Putamen (tissue), 1 donor: Measurements from ENCODE around the gene MAML2.
"Not testable (repeated sequence)": the region's sequence is repeated elsewhere in the genome, so short reads cannot be mapped to it uniquely, and the experiment has no call there.

Experiments
- DNase-seq: peaks from one replicate; pipeline ENCODE4 v3.0.0-alpha.2; 2016; ENCODE audit warnings: low spot score

The MAML2 gene

GRCh38 chr11:96293109-96293508 lies 49.9 kb downstream of the MAML2 start:
- DNase-seq: no peak

DNA sequence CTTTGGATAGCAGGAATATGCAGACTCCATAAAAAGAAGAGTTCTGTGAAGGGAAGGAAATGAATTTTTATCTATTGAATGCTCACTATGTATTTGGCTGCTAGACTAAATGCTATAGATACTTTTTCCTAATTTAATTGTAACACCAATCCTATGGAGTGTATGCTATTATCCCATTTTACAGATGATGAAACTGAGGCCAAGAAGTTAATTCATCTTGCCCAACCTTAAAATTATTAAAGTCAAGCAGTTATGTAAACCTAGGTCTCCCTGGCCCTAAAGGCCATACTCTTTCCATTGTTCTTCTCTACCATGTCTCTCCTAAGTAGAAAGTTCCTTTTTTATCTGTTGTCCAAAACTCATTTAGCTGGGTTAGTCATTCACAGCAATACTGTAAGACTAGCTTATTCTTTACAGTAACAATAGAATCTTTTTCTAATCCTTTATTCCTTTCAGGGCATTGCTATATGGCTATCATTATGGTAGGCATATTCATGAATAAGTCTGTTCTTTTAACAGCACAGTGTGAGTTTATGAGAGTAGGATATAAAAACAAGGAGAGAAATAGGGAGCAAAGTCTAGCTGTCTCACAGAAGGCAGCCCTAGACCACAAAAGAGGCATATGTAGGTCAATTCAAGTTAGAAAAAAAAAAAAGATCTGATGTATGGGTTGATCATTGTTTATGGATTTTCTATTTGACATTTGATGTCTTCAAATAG lies 50.5 kb downstream of the MAML2 start:
- DNase-seq: no peak

GRCh38 chr11:96290631-96291030 lies 52.4 kb downstream of the MAML2 start:
- DNase-seq: no peak

DNA sequence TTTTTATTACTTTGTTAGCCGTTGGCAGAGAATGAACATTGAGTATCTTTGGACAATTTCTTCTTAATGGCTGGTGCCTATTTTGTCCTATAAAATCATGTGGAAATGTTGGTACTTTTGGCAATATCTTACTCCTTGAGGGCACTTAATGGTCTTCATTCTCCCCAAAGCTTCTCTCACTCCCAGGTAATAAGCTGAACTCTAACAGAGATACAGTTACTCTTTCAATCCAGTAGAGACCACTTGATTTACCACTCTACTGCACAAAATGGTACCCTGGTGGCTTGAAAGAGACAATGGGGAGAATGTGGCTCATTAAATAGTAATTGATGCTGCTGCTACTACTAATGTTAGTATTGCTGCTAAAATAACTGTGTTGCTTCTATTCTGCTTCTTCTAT lies 53.0 kb downstream of the MAML2 start:
- no peak for DNase-seq

GRCh38 chr11:96288915-96289314 lies 54.1 kb downstream of the MAML2 start:
- no peak for DNase-seq

GRCh38 chr11:96287822-96288439 lies 55.1 kb downstream of the MAML2 start:
- DNase-seq: no peak

GRCh38 chr11:96285985-96286384 lies 57.0 kb downstream of the MAML2 start:
- not testable (repeated sequence) for DNase-seq

DNA sequence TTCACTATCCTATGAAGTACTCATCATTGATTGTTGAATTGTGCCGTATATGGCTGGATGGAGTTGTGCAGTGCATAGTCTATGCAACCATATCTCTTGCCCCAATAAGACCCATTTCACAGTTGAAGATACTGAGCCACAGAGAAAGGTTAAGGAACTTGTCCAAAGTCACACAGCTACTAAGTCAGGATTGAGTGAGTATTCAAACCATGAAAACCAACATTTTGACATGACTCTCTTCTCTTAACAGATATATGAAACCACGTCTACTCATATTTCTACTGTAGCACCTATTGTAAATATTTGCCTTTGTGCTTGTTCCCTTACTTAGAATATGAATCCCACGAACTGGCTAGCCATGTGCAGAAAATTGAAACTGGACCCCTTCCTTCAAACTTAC lies 58.1 kb downstream of the MAML2 start:
- no peak for DNase-seq

GRCh38 chr11:96284401-96284800 lies 58.6 kb downstream of the MAML2 start:
- no peak for DNase-seq

DNA sequence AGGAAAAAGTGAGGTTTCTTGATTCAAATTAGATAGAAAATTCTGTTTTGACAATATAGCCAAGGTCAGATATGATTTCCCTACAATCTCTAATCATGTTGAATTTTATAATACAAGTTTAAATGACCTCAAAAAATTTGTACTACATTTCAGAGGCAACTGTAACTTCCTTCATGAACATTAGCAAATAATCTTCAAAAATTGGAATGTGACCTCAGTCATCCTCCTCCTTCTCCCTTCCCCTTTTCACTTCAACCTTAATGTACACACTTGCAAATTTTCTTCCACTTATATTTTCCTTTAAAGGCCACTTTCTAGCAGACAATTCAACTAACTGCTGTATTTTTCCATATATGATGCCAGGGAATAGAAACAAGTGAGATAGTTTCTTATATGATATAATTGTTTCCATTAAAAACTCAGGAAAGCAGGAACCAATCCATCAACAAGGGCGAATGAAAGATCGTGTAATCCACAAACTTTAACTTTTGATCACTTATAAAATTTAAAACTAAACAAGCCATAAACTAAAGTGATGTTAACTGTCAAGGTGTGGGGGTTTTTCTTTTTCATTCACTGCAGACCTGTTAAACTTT lies 60.3 kb downstream of the MAML2 start:
- no peak for DNase-seq

- DNase-seq: no peak
Observed at GRCh38 chr11:96280444-96280843, 62.6 kb downstream of the MAML2 start.

GRCh38 chr11:96279896-96280290 lies 63.1 kb downstream of the MAML2 start:
- DNase-seq: no peak

GRCh38 chr11:96279018-96279895 lies 63.7 kb downstream of the MAML2 start:
- DNase-seq: peak; percentile 50

- DNase-seq: no peak
Observed at GRCh38 chr11:96278039-96278897, 64.7 kb downstream of the MAML2 start.

- no peak for DNase-seq
Observed at GRCh38 chr11:96277696-96278038, 65.3 kb downstream of the MAML2 start.

- DNase-seq: no peak
Observed at GRCh38 chr11:96276836-96277235, 66.2 kb downstream of the MAML2 start.

- no peak for DNase-seq
Observed at GRCh38 chr11:96275801-96276594, 67.0 kb downstream of the MAML2 start.

DNA sequence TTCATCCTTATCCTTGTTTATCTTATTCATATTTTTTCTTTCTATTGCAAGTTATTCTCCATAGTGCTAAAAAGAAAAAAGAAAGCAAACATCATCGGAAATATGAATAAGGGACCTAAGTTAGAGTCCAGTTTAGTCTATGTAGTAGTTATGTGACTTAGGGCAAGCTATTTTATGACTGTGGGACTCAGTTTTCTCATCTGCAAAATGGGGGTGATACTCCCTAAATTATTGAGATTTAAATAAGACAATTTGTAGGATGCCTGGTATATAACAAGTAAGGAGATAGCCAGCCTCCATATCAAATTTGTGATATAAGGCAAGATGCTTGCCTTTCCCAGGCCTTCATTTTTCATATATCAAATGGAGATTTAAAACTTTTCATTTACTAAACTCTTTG lies 69.5 kb downstream of the MAML2 start:
- DNase-seq: no peak

- no peak for DNase-seq
Observed at GRCh38 chr11:96272529-96273222, 70.3 kb downstream of the MAML2 start.

DNA sequence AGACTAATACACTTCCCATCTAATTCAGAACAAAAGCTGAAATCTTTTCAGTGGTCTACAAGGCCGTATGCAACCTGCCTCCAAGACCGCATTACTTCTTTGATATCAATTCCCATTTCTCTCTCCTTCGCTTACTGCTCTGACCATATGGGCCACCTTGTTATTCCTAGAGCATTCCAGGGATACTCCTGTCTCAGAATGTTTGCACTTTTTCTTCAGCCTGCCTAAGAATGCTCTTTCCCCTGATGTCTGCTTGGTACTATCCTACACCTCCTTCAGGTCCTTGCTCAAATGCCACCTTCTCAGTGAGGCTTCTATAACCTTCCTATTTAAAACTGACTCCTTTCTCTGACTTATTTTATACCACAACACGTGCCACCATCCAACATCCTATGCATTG lies 71.2 kb downstream of the MAML2 start:
- no peak for DNase-seq
